Muscle layer of duodenum (tissue), 2 donors: ENCODE data around the gene KRTAP5-3.

Experiments
- H3K27ac ChIP-seq: one replicate; pipeline ENCODE4 v1.7.0; 2013; ENCODE audit warnings: mild to moderate bottlenecking, low read length
- H3K27me3 ChIP-seq: one replicate; pipeline ENCODE4 v1.7.0; 2013; ENCODE audit warnings: low read depth, mild to moderate bottlenecking, control low read depth, low read length
- H3K36me3 ChIP-seq, 2 donors: one replicate each; pipeline ENCODE4 v1.7.0; 2013; ENCODE audit warnings: low read length in 2 of 2, control low read depth in 1 of 2, mild to moderate bottlenecking in 1 of 2; ENCODE audit not compliant: insufficient read depth in 2 of 2, control insufficient read depth in 1 of 2
- H3K4me1 ChIP-seq, 2 donors: one replicate each; pipeline ENCODE4 v1.7.0; 2013; ENCODE audit warnings: low read length in 2 of 2, mild to moderate bottlenecking in 2 of 2, control low read depth in 1 of 2, moderate library complexity in 1 of 2; ENCODE audit not compliant: insufficient read depth in 2 of 2, control insufficient read depth in 1 of 2
- H3K4me3 ChIP-seq, 2 donors: one replicate each; pipeline ENCODE4 v1.7.0; 2013; ENCODE audit warnings: low read length in 2 of 2, low read depth in 1 of 2, mild to moderate bottlenecking in 1 of 2
- H3K9me3 ChIP-seq, 2 donors: one replicate each; pipeline ENCODE4 v1.7.0; 2013; ENCODE audit warnings: low read length in 2 of 2, control low read depth in 1 of 2, mild to moderate bottlenecking in 1 of 2; ENCODE audit not compliant: control insufficient read depth in 1 of 2
- donor health status: healthy.

Gene KRTAP5-3

DNA sequence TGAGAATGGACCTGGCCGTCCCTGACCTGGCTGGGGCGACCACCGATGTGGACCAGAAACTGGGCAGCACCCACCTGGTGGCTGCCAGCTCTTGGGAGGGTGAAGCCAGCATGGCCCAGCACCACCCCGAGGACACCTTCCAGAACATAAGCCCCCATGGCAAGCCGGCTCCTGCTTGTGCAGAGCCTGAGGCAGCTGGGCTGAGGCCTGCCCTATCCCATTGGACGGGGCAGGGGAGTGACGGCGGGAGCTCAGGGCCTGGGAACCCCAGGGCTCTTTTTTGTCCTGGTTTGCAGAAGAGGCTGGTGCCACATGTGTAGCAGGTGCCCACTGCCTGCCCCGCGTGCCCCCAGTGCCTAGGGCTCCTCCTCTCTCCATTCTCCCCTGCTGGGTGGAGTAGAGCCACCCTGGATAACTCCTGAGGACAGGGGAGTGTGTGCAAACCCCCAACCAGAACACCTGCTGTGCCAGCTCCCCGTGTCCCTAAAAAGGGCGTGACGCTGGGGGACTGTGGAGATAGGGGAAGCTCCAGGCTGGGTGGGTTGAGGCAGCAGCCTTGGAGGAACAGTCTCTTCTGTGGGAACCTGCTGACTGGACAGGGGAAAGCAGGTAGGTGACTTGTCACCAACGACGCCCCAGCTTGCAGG lies 48.1 kb downstream of the KRTAP5-3 start:
- Histone ChIP-seq H3K36me3 (peaks cover 0 to 12% of the 10 kb centered on the region in 2 donors), H3K9me3 (no peaks in the 10 kb centered on the region), H3K27ac (peak overlapping the region; percentile 72), H3K27me3 (no peaks in the 10 kb centered on the region), H3K4me3 (no peak overlapping the region), H3K4me1 (peaks cover 5 to 41% of the 10 kb centered on the region in 2 donors)

DNA sequence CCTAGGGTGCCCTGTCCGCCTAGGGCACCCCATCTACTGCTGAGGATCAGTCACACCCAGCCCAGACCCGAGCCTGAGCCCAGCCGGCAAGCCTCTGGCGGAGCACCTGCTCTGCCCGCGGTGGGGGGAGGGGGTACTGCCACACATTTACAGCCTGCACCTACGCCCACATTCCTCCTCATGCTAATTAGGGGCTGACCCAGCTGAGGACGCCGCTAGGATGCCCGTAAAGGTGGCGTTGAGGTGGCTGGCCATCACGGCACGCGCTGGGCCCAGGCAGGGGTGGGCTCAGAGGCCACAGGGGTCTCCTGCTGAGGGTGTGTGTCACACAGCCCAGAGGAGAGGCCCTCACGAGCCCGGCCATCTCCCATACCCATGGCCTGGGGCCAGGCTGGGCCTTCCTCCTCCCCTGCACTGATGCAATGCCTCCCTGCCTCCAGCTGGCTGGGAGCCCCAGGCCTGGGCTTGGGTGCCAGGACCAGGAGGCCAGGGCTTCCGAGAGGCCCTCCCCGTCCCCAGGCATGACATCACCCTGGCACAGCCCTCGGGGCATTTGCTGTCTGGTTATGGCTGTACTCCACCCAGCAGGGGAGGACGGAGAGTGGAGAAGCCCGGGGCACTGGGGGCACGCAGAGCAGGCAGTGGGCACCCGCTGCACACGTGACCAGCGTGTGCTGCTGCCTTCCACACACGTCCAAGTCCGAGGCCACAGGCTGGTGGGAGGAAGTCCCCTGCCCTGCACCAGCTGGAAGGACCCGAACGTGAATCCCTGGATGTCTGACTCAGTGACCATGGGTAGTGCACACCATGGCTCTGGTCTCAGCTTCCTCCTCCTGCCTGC lies 48.9 kb downstream of the KRTAP5-3 start:
- peak overlapping the region in 1 of 2 donors; percentile 43 for H3K4me3 ChIP-seq
- no peaks in the 10 kb centered on the region for H3K27me3 ChIP-seq
- H3K36me3 ChIP-seq: peaks cover 0 to 12% of the 10 kb centered on the region in 2 donors
- no peaks in the 10 kb centered on the region for H3K9me3 ChIP-seq
- peak overlapping the region; percentile 72 for H3K27ac ChIP-seq
- H3K4me1 ChIP-seq: peaks cover 5 to 33% of the 10 kb centered on the region in 2 donors

DNA sequence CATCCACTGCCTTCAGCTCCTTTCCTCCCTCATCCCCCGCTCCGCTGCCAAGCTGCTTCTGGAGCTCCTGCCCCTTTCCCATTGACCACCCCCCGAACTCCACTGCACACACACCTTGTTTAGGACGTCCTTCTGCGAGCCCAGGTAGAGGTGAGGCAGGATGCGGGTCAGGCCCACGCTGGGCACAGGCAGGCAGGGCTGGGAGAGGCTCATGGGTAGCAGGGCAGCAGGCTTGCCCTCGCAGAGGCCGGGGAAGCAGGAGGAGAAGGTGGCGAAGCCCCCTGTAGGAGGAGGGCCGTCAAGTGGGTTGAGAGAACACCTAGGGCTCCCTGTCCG lies 49.5 kb downstream of the KRTAP5-3 start:
- H3K27me3 ChIP-seq: no peaks in the 10 kb centered on the region
- peaks cover 5 to 27% of the 10 kb centered on the region in 2 donors for H3K4me1 ChIP-seq
- no peaks in the 10 kb centered on the region for H3K9me3 ChIP-seq
- peaks cover 0 to 12% of the 10 kb centered on the region in 2 donors for H3K36me3 ChIP-seq
- peak overlapping the region in 1 of 2 donors; percentile 43 for H3K4me3 ChIP-seq
- peak overlapping the region; percentile 72 for H3K27ac ChIP-seq

DNA sequence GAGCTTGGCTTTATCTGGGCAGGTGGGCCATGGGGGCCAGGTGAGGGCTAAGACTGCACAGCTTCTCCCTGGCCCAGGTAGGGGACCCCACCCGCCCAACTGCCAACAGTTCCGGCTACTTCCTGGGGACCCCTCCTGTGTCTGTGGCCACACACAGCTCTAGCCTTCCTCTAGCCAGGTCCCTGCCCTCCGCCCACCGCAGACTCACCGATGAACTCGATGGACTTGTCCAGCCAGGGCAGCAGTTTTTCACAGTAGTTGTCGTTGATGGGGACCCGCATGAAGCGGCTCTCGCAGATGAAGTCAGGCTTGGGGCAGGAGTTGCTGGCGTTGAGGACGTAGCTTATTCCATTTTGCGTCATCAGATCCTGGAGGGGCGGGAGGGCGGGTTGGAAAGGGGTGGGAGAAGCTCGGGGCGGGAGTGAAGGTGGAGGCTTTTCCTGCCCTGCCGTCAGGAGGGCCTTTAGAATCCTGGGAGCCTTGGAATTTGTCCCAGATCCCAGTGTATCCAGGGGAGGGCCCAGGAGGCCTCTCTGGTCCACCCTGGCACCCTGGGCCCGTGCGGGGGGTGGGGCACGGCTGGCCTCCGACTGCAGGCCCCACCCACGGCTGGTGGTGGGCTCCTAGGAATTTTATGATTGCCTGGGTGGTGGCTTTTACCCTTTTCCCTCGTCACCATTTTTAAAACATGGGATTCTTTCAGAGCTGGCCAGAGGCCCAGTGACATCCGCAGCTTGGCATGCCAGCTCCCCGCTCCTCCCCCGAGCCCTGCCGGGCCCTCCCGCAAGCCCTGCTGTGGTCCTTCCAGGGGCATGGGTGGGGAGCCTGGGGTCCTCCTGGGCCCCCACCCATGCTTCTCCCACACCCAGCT lies 50.1 kb downstream of the KRTAP5-3 start:
- H3K4me1 ChIP-seq: peaks cover 5 to 23% of the 10 kb centered on the region in 2 donors
- peaks cover 0 to 11% of the 10 kb centered on the region in 2 donors for H3K36me3 ChIP-seq
- H3K27ac ChIP-seq: peak overlapping the region; percentile 72
- no peaks in the 10 kb centered on the region for H3K9me3 ChIP-seq
- H3K27me3 ChIP-seq: no peaks in the 10 kb centered on the region
- H3K4me3 ChIP-seq: peak overlapping the region in 1 of 2 donors; percentile 43
